ENCODE data around the gene ARG2. TPM values are rescaled to one million over a fixed set of nuclear protein-coding genes. Genes with fewer than 3 reads are reported as not detected.
A peak's percentile ranks its signal among the peaks of the same experiment; 100 is the strongest.
"Not testable (repeated sequence)": the region's sequence is repeated elsewhere in the genome, so short reads cannot be mapped to it uniquely, and the experiment has no call there.

ARG2 gene
- total RNA-seq, 1 donor from 2014 or later = 35.9 TPM

GRCh38 chr14:67584978-67585377 is 34.7 kb upstream of the ARG2 start:
- no peak for DNase-seq (ENCODE audit: low read depth, low spot score)

GRCh38 chr14:67586369-67586768 is 33.4 kb upstream of the ARG2 start:
- no peak for DNase-seq (ENCODE audit: low read depth, low spot score)

- no peak for DNase-seq (ENCODE audit: low read depth, low spot score)
Observed at GRCh38 chr14:67589204-67589770, 30.4 kb upstream of the ARG2 start.

- DNase-seq (ENCODE audit: low read depth, low spot score) = not testable (repeated sequence)
Observed at GRCh38 chr14:67593650-67594049, 26.1 kb upstream of the ARG2 start.

- DNase-seq (ENCODE audit: low read depth, low spot score) = no peak
Observed at GRCh38 chr14:67595392-67595791, 24.3 kb upstream of the ARG2 start.

GRCh38 chr14:67599698-67600561 is 19.8 kb upstream of the ARG2 start, which contains the start of gene PIGH:
Gene PIGH (minus strand): TSS chr14:67600268. CDS start chr14:67600203, 65 bp downstream.
- DNase-seq (ENCODE audit: low read depth, low spot score) = peak; percentile 37

GRCh38 chr14:67600562-67600974 is 19.2 kb upstream of the ARG2 start:
- not testable (repeated sequence) for DNase-seq (ENCODE audit: low read depth, low spot score)

- no peak for DNase-seq (ENCODE audit: low read depth, low spot score)
Observed at GRCh38 chr14:67602076-67602475, 17.6 kb upstream of the ARG2 start.

- no peak for DNase-seq (ENCODE audit: low read depth, low spot score)
Observed at GRCh38 chr14:67602995-67603545, 16.6 kb upstream of the ARG2 start.

- no peak for DNase-seq (ENCODE audit: low read depth, low spot score)
Observed at GRCh38 chr14:67607646-67608045, 12.1 kb upstream of the ARG2 start.

- DNase-seq (ENCODE audit: low read depth, low spot score) = no peak
Observed at GRCh38 chr14:67609642-67610310, 9.9 kb upstream of the ARG2 start.

- DNase-seq (ENCODE audit: low read depth, low spot score) = no peak
Observed at GRCh38 chr14:67610491-67610890, 9.2 kb upstream of the ARG2 start.

- DNase-seq (ENCODE audit: low read depth, low spot score) = peak; percentile 61
Observed at GRCh38 chr14:67618617-67619063, 1.1 kb upstream of the ARG2 start.

GRCh38 chr14:67620217-67620785 is 581 bp downstream of the ARG2 start:
- no peak for DNase-seq (ENCODE audit: low read depth, low spot score)

- peak; percentile 87 for DNase-seq (ENCODE audit: low read depth, low spot score)
Observed at GRCh38 chr14:67622675-67623074, 3.0 kb downstream of the ARG2 start.

- peak; percentile 30 for DNase-seq (ENCODE audit: low read depth, low spot score)
Observed at GRCh38 chr14:67623114-67623513, 3.4 kb downstream of the ARG2 start.

GRCh38 chr14:67626131-67626530 is 6.4 kb downstream of the ARG2 start:
- not testable (repeated sequence) for DNase-seq (ENCODE audit: low read depth, low spot score)

- DNase-seq (ENCODE audit: low read depth, low spot score) = no peak
Observed at GRCh38 chr14:67627519-67627918, 7.8 kb downstream of the ARG2 start.

- no peak for DNase-seq (ENCODE audit: low read depth, low spot score)
Observed at GRCh38 chr14:67630186-67630585, 10.5 kb downstream of the ARG2 start.

GRCh38 chr14:67630938-67631337 is 11.2 kb downstream of the ARG2 start:
- DNase-seq (ENCODE audit: low read depth, low spot score) = no peak

- DNase-seq (ENCODE audit: low read depth, low spot score) = no peak
Observed at GRCh38 chr14:67633451-67634147, 13.9 kb downstream of the ARG2 start.

Measured in pulmonary artery endothelial cell (primary cell).